ENCODE data around the gene TMEM119. TPM values are rescaled to one million over a fixed set of nuclear protein-coding genes. Genes with fewer than 3 reads are reported as not detected.

TMEM119 gene
- total and polyA plus RNA-seq, 2 of the 8 experiments (the other 6 are each of a cell fraction or from before 2014, with no cell fraction given): 0.35 to 0.61 TPM

DNA sequence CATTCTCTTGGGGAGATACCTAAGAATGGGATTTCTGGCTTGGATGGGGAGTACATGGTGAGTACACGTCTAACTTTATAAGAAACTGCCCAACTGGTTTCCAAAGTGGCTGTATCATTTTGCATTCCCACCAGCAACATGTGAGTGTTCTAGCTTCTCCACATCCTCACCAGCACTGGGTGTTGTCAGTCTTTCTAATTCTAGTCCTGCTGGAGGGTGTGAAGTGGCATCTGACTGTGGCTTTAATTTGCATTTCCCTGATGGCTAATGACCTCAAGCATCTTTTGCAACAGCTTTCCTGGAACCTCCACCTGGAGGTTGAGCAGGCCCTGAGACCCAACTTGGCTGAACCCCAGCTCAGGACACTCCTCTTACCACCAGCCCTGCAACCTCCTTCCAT is 18.0 kb upstream of the TMEM119 start:
- no peak overlapping the region for H2AFZ ChIP-seq (ENCODE audit: low read length)
- TF ChIP-seq BACH1 (IDR thresholded peaks at IDR 0.05; ENCODE audit: low read length) (no peak), YY1 (IDR thresholded peaks at IDR 0.05; ENCODE audit: low read depth, low read length) (no peak), TAF7 (optimal IDR thresholded peaks at IDR 0.05; ENCODE audit: borderline replicate concordance, low read depth, low read length) (no peak), KDM1A (IDR thresholded peaks at IDR 0.05; ENCODE audit: borderline replicate concordance, low read length) (peak; percentile 64; the same call in 1 of the 2 replicates)
- no peak overlapping the region for H3K4me3 ChIP-seq (ENCODE audit: extremely low read depth in 1 of 4, insufficient read depth in 2 of 4, low read depth in 3 of 4, low read length in 4 of 4)
- H2BK20ac ChIP-seq (ENCODE audit: low read length): no peak overlapping the region
- peak overlapping the region; percentile 32; the same call in 1 of the 2 replicates for H2AK5ac ChIP-seq (ENCODE audit: low read depth, low read length)
- H2BK120ac ChIP-seq (replicated peaks; ENCODE audit: low read depth, low read length): no peak overlapping the region
- H2BK5ac ChIP-seq (ENCODE audit: low read depth, low read length): no peak overlapping the region
- DNase-seq (ENCODE audit: low read depth in 1 of 2, low spot score in 2 of 2) (no peak), FAIRE-seq (no peak)
- H2BK15ac ChIP-seq (ENCODE audit: low read length): 0 out of 2 replicates have a peak overlapping the region, but pooled peaks have one; percentile 62
- H3K23ac ChIP-seq (ENCODE audit: insufficient read length): no peak overlapping the region
- no peaks in the 10 kb centered on the region for H3K79me2 ChIP-seq (ENCODE audit: control insufficient read depth in 1 of 2, insufficient read depth in 2 of 2, low read length in 2 of 2)
- H3K56ac ChIP-seq (replicated peaks; ENCODE audit: insufficient read length, low read depth, low read length): no peak overlapping the region
- no peaks in the 10 kb centered on the region for H3K27me3 ChIP-seq (replicated peaks in 1 of 4; ENCODE audit: control insufficient read depth in 3 of 4, extremely low read depth in 1 of 4, insufficient read depth in 3 of 4, low read length in 3 of 4)
- H4K5ac ChIP-seq (ENCODE audit: insufficient read length, low read depth, low read length): no peak overlapping the region
- H3K4me1 ChIP-seq (replicated peaks in 1 of 4; ENCODE audit: control insufficient read depth in 3 of 4, insufficient read depth in 4 of 4, low read length in 3 of 4): peaks cover 0 to 6% (median 4%) of the 10 kb centered on the region in 4 experiments; a peak in 4 of 7 replicates
- no peak overlapping the region for H4K91ac ChIP-seq (replicated peaks; ENCODE audit: insufficient read length, low read length)
- no peak overlapping the region for H3K18ac ChIP-seq (ENCODE audit: extremely low read depth, low read length)
- no peaks in the 10 kb centered on the region for H3K79me1 ChIP-seq (ENCODE audit: low read depth, low read length)
- no peaks in the 10 kb centered on the region for H3K9me3 ChIP-seq (ENCODE audit: insufficient read depth in 2 of 2, low read depth in 1 of 2, low read length in 1 of 2)
- H3K4ac ChIP-seq (replicated peaks; ENCODE audit: insufficient read length, low read depth, low read length): no peak overlapping the region
- H4K8ac ChIP-seq (ENCODE audit: extremely low read depth, insufficient read depth, low read length): no peak overlapping the region
- no peak overlapping the region for H3K14ac ChIP-seq (ENCODE audit: insufficient read length)
- no peak overlapping the region for H3K9ac ChIP-seq (replicated peaks in 1 of 4; ENCODE audit: extremely low read depth in 1 of 4, low read depth in 3 of 4, low read length in 3 of 4)
- 100% methylated on average over 1 of the region's 1 CpG; no CpG with 5 or more reads in 1 of the 2 experiments for WGBS, 2 experiments (ENCODE audit: extremely low coverage in 1 of 2, insufficient coverage in 1 of 2, insufficient read length in 1 of 2, insufficient replicate concordance in 2 of 2, low coverage in 1 of 2, low lambda C conversion rate in 2 of 2, missing lambda C conversion rate in 1 of 2)
- no peak overlapping the region for H2BK12ac ChIP-seq (ENCODE audit: low read depth, low read length)
- H3K27ac ChIP-seq (ENCODE audit: low read depth, low read length): no peak overlapping the region
- no peaks in the 10 kb centered on the region for H4K20me1 ChIP-seq (replicated peaks in 1 of 2; ENCODE audit: control insufficient read depth in 1 of 2, insufficient read depth in 2 of 2, low read length in 2 of 2)
- H3K23me2 ChIP-seq (ENCODE audit: low read depth, low read length): no peaks in the 10 kb centered on the region
- no peaks in the 10 kb centered on the region for H3K36me3 ChIP-seq (ENCODE audit: control insufficient read depth in 2 of 4, insufficient read depth in 4 of 4, low read length in 3 of 4)
- CTCF ChIA-PET (ENCODE audit: partially characterized antibody): interaction anchor here (1.4 to 22.5 kb wide), 9 partner anchors 10 to 186 kb away, joined by 3 to 523 read pairs (median 16); partner anchors contain the start of genes ISCU, SART3 and SELPLG
- POLR2A ChIA-PET (ENCODE audit: partially characterized antibody): interaction anchor here (1.6 to 2.7 kb wide), 4 partner anchors 19 to 55 kb away, joined by 3 to 12 read pairs (median 4); partner anchors contain the start of gene SART3
- H3K4me2 ChIP-seq (ENCODE audit: insufficient read depth in 1 of 2, low read depth in 2 of 2, low read length in 2 of 2): no peak overlapping the region
